ENCODE results near the gene BICC1.

BICC1 gene

DNA sequence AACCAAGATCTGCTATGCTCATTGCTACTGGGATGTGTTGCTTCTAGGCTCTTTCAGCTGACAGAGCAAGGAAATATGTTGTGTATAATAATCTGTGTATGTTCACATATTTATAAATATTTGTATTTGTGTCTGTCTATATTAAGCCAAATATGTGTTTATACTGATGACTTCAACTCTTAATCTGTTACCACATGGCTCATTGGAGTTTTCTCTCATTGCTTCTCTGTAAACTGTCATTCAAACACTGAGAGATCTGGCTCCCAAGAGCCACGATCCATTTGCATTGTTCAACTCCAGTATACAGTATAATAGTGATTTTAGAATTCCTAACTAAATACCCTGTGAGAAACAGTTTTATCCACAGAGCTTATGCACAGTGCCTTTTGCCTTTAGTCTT lies 35.3 kb downstream of the BICC1 start:
- POLR2A ChIA-PET: no interaction called here
- TF ChIP-seq, protein P1, sequence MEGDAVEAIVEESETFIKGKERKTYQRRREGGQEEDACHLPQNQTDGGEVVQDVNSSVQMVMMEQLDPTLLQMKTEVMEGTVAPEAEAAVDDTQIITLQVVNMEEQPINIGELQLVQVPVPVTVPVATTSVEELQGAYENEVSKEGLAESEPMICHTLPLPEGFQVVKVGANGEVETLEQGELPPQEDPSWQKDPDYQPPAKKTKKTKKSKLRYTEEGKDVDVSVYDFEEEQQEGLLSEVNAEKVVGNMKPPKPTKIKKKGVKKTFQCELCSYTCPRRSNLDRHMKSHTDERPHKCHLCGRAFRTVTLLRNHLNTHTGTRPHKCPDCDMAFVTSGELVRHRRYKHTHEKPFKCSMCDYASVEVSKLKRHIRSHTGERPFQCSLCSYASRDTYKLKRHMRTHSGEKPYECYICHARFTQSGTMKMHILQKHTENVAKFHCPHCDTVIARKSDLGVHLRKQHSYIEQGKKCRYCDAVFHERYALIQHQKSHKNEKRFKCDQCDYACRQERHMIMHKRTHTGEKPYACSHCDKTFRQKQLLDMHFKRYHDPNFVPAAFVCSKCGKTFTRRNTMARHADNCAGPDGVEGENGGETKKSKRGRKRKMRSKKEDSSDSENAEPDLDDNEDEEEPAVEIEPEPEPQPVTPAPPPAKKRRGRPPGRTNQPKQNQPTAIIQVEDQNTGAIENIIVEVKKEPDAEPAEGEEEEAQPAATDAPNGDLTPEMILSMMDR (IDR thresholded peaks at IDR 0.05; ENCODE audit: insufficient read depth, low read length, missing control alignments): no peak
- CTCF ChIA-PET: interaction anchor here (1.0 kb wide), 1 partner anchor 17 kb away, joined by 3 read pairs; no protein-coding TSS in a partner anchor
- no peak for DNase-seq (ENCODE audit: low read depth, low spot score)
- H3K4me3 ChIP-seq (ENCODE audit: low read depth, low read length): no peak overlapping the region

DNA sequence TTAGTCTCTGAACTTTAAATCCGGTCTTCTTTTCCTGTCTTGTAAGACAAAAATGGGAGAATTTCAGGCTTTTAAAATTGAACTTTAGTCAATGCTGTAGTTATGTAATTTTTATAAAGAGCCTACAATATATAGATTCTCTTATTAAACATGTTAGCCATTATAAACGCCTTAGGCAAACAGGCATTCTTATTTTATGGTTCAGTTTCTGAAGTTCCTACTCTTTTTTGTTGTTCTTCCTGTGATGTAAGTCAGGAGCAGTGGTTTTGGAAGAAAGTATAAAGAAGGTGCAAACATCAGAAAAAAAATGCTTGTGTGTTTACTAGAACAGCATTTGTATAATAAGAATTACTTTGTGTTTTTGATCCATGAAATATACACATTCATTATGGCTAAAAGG lies 41.6 kb downstream of the BICC1 start:
- no peak for DNase-seq (ENCODE audit: low read depth, low spot score)
- POLR2A ChIA-PET: no interaction called here
- H3K4me3 ChIP-seq (ENCODE audit: low read depth, low read length): no peak overlapping the region
- TF ChIP-seq, protein P1 (IDR thresholded peaks at IDR 0.05; ENCODE audit: insufficient read depth, low read length, missing control alignments): no peak
- CTCF ChIA-PET: no interaction called here

DNA sequence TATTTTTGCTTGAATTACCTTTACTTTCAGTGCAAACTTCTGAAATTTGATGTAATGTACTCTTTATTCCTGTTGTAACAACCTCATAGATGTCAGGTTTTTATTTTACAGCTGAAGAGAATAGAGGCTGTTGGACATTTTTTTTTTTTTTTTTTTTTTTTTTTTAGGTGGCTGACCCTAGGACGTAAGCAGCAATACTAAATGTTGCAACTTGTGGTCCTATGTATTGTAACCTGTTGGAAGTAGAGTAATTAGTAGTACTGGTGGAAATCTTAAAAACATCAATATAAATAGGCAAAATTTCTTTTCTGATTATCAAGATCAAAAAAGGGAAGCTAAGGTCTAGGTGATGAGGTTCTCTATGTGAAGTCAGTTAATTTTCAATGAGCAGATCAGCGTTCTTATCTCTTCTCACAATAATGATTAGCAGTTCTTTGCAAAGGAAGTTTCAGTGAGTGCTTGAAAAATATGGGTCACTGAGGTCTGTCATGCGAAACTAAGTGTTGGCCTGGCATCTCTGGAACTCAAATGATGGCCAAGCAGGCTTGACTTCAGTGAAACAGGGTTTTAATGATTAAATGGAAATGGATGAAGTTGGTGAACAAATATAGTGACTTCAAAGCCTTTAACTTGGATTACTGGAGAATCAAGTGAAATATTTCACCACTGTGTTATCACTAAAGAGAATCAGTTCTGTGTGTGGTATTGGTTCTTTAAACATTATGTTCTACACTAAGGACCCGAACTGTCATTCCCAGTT lies 42.7 kb downstream of the BICC1 start:
- TF ChIP-seq, protein P1 (IDR thresholded peaks at IDR 0.05; ENCODE audit: insufficient read depth, low read length, missing control alignments): no peak
- ChIA-PET CTCF (interaction anchor here (1.1 kb wide), 1 partner anchor 24 kb away, joined by 6 read pairs; no protein-coding TSS in a partner anchor), POLR2A (no interaction called here)
- H3K4me3 ChIP-seq (ENCODE audit: low read depth, low read length): no peak overlapping the region
- DNase-seq (ENCODE audit: low read depth, low spot score): no peak

DNA sequence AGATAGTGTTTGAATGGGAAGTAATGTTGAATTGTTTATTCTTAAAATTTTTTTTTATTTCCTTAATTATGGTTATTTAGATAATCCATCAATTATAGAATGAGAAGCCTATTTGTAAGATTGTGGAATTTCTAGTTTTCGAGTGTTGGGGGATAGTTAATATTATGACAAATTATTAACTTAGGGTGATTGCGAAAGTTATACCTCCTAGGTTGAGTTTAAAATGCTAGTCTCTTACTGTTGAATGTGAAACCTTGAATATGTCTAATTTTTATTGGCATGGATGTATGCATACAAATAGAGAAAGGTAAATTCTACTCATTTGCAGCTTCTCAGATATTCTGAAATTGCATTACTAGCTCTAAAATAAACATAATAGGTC lies 43.2 kb downstream of the BICC1 start:
- H3K4me3 ChIP-seq (ENCODE audit: low read depth, low read length): no peak overlapping the region
- TF ChIP-seq, protein P1 (IDR thresholded peaks at IDR 0.05; ENCODE audit: insufficient read depth, low read length, missing control alignments): no peak
- DNase-seq (ENCODE audit: low read depth, low spot score): no peak
- CTCF ChIA-PET: interaction anchor here (1.1 kb wide), 1 partner anchor 25 kb away, joined by 6 read pairs; no protein-coding TSS in a partner anchor
- POLR2A ChIA-PET: no interaction called here

DNA sequence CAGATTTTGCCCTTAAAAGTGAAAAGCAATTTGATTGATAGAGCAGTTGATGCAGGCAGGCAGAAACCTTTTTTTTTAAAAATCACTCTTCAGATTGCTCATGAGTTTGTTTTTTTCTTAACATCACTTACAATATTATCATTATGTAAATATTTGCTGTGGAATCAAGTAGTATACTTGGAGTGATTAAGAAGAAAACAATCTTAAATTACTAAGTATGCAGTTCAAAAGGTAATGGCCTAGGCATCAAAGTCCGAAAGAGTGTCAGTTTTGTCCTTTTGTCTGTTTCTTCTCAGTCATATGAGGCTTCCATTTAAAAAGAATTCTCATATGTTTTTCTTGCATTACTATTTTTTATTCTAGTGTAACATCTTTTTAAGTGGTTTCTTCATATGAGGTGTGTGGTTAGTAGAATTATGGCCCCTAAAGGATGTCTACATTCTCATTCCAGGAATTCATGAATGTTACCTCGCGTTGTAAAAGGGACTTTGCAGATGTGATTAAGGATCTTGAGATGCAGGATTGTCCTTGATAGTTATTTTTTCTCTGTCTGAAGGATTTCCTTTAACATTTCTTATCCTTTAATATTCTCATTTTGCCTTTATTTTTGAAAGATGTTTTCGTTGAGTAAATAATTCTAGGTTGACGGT lies 44.0 kb downstream of the BICC1 start:
- ChIA-PET POLR2A (no interaction called here), CTCF (no interaction called here)
- no peak overlapping the region for H3K4me3 ChIP-seq (ENCODE audit: low read depth, low read length)
- TF ChIP-seq, protein P1 (IDR thresholded peaks at IDR 0.05; ENCODE audit: insufficient read depth, low read length, missing control alignments): no peak
- no peak for DNase-seq (ENCODE audit: low read depth, low spot score)

DNA sequence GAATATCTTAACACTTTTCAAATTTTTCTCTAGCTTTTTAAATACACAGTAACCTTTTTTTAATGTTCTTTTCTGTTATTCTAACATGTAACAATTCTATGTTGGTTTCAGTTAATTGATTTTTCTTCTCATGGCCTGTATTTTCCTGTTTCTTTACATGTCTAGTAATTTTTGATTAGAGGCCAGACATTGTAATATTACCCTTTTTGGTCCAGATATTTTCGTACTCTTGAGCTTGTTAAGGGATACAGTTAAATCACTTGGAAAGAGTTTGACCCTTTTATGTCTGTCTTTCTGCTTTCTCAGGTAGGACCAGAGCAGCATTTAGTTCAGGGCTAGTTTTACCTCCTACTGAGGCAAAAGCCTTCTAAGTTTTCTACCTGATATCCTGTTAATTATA lies 45.0 kb downstream of the BICC1 start:
- ChIA-PET POLR2A (no interaction called here), CTCF (no interaction called here)
- TF ChIP-seq, protein P1 (IDR thresholded peaks at IDR 0.05; ENCODE audit: insufficient read depth, low read length, missing control alignments): no peak
- no peak for DNase-seq (ENCODE audit: low read depth, low spot score)
- H3K4me3 ChIP-seq (ENCODE audit: low read depth, low read length): no peak overlapping the region

All from AG04449 (cell line).